ENCODE results near the gene PRKCH.

- no peak for TF ChIP-seq CTCF (IDR thresholded peaks at IDR 0.05)
- no peak for TF ChIP-seq EP300 (IDR thresholded peaks at IDR 0.05)
These were observed 20.6 kb upstream of the PRKCH start for GRCh38 chr14:61300754-61301153.
